ENCODE results near the gene AP3M1.

AP3M1 gene

DNA sequence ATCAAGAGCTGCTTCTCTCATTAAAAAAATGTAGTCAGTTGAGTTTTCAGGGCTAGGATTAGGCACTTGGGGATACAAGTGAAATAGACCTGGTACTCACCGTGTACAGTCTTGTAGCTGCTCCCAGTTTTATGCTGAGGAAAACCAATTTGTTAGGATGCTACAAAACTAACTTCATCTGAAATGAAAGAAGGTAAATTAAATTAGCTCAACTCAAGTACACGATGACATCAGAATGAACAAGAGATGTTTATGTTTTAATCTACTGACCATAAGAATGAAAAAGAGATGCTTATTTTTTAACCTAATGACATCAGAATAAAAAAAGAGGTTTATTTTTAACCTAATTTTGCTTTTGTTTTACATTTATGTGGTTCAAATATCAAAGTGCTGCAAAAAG lies 73.7 kb downstream of the AP3M1 start:
- Histone ChIP-seq H3K9ac (ENCODE audit: low read length in 5 of 5) (no peak overlapping the region), H3K4me3 (ENCODE audit: low read depth in 1 of 5, low read length in 5 of 5) (no peak overlapping the region), H3K36me3 (ENCODE audit: control insufficient read depth in 5 of 5, insufficient read depth in 5 of 5, low read length in 5 of 5) (peaks cover 15 to 40% (median 24%) of the 10 kb centered on the region in 5 donors), H3K9me3 (ENCODE audit: control insufficient read depth in 5 of 5, low read length in 5 of 5) (no peaks in the 10 kb centered on the region), H3K4me1 (ENCODE audit: control insufficient read depth in 5 of 5, insufficient read depth in 5 of 5, low read length in 5 of 5) (peaks cover 0 to 23% (median 17%) of the 10 kb centered on the region in 5 donors), H3K27ac (ENCODE audit: low read depth, low read length) (no peak overlapping the region), H3K27me3 (ENCODE audit: control insufficient read depth in 5 of 5, insufficient read depth in 4 of 5, low read length in 5 of 5) (no peaks in the 10 kb centered on the region)

DNA sequence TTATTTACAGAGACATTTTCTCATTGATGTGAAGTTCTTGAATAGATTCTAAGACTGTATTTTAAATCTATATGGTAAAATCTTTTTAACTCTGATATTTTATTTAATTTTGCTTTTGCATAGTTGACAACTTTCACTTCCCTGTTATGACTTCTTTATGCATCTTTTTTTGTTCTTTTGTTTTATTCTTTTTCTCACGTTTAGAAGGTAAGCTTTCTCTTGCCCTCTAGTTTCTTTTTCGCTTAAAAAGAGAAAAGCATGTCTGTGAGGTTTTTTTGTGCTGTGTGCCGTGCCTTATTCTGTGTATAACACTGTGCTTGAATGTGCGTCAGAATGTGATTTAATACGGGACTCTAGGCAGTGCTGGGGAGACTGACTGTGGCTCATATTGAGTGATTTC lies 74.7 kb downstream of the AP3M1 start:
- Histone ChIP-seq H3K27ac (ENCODE audit: low read depth, low read length) (no peak overlapping the region), H3K9me3 (ENCODE audit: control insufficient read depth in 5 of 5, low read length in 5 of 5) (no peaks in the 10 kb centered on the region), H3K27me3 (ENCODE audit: control insufficient read depth in 5 of 5, insufficient read depth in 4 of 5, low read length in 5 of 5) (no peaks in the 10 kb centered on the region), H3K36me3 (ENCODE audit: control insufficient read depth in 5 of 5, insufficient read depth in 5 of 5, low read length in 5 of 5) (peaks cover 21 to 44% (median 27%) of the 10 kb centered on the region in 5 donors), H3K4me3 (ENCODE audit: low read depth in 1 of 5, low read length in 5 of 5) (no peak overlapping the region), H3K9ac (ENCODE audit: low read length in 5 of 5) (no peak overlapping the region), H3K4me1 (ENCODE audit: control insufficient read depth in 5 of 5, insufficient read depth in 5 of 5, low read length in 5 of 5) (peaks cover 3 to 18% (median 10%) of the 10 kb centered on the region in 5 donors)

DNA sequence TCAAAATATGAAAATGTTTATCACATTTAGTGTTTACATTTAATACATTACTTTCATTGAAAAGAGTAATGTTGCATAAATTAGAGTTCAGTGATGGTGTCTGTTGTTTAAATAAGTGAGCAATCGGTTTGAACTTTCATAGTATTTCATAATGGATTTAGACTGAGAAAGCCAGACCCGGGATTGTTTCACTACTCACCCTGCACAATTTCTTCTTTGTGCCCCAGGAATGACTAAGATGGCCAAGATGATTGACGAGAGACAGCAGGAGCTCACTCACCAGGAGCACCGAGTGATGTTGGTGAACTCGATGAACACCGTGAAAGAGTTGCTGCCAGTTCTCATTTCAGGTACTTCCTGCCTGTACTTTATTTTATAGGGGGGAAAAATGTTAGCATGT lies 78.1 kb downstream of the AP3M1 start:
- peaks cover 21 to 47% (median 27%) of the 10 kb centered on the region in 5 donors for H3K36me3 ChIP-seq (ENCODE audit: control insufficient read depth in 5 of 5, insufficient read depth in 5 of 5, low read length in 5 of 5)

DNA sequence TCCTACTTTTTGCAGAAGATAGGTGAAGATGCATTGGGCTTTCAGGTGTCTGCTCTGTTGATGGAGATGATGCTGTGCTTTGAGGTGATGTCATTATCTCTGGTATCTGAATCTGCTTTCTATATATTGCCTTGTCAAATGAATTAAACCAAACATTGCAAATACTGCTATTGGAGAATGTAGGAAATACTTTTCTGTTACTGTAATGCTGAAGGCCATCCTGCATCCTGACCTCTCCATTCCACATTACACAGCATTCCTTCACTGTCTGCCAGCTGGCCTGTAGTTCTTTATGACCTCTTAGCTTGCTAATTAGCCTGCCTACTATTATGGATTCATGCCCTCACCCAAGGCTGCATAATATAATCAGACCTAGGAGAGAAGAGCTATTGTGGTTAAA lies 79.5 kb downstream of the AP3M1 start:
- Histone ChIP-seq H3K9me3 (ENCODE audit: control insufficient read depth in 5 of 5, low read length in 5 of 5) (no peaks in the 10 kb centered on the region), H3K36me3 (ENCODE audit: control insufficient read depth in 5 of 5, insufficient read depth in 5 of 5, low read length in 5 of 5) (peaks cover 21 to 42% (median 27%) of the 10 kb centered on the region in 5 donors), H3K9ac (ENCODE audit: low read length in 5 of 5) (no peak overlapping the region), H3K4me1 (ENCODE audit: control insufficient read depth in 5 of 5, insufficient read depth in 5 of 5, low read length in 5 of 5) (peaks cover 3 to 17% (median 9%) of the 10 kb centered on the region in 5 donors), H3K4me3 (ENCODE audit: low read depth in 1 of 5, low read length in 5 of 5) (no peak overlapping the region), H3K27me3 (ENCODE audit: control insufficient read depth in 5 of 5, insufficient read depth in 4 of 5, low read length in 5 of 5) (no peaks in the 10 kb centered on the region), H3K27ac (ENCODE audit: low read depth, low read length) (no peak overlapping the region)

More for the DNA sequence above, 78.1 kb downstream of the AP3M1 start:
- H3K4me1 ChIP-seq (ENCODE audit: control insufficient read depth in 5 of 5, insufficient read depth in 5 of 5, low read length in 5 of 5) = peaks cover 3 to 18% (median 13%) of the 10 kb centered on the region in 5 donors
- H3K27ac ChIP-seq (ENCODE audit: low read depth, low read length) = no peak overlapping the region
- H3K9me3 ChIP-seq (ENCODE audit: control insufficient read depth in 5 of 5, low read length in 5 of 5) = no peaks in the 10 kb centered on the region
- no peaks in the 10 kb centered on the region for H3K27me3 ChIP-seq (ENCODE audit: control insufficient read depth in 5 of 5, insufficient read depth in 4 of 5, low read length in 5 of 5)
- H3K4me3 ChIP-seq (ENCODE audit: low read depth in 1 of 5, low read length in 5 of 5) = no peak overlapping the region
- H3K9ac ChIP-seq (ENCODE audit: low read length in 5 of 5) = no peak overlapping the region

Data from subcutaneous abdominal adipose tissue (tissue), 5 donors.